B cell (primary cell): ENCODE results near the gene DNAJA3. TPM values are rescaled to one million over a fixed set of nuclear protein-coding genes. Genes with fewer than 3 reads are reported as not detected.

Experiments
- ATAC-seq: fragments of 200-7000 bp; cut with Tn5 transposase; one replicate; pipeline ENCODE4 v1.10.0; 2021; ENCODE audit warnings: low read depth, mild to moderate bottlenecking, moderate number of reproducible peaks, moderate library complexity
- CTCF ChIA-PET: fragments of 350-600 bp; sonication (Branson Sonifier 250); formaldehyde crosslinking; loops from one replicate; lab custom pipeline; 2021; ENCODE audit warnings: antibody characterized with exemption, inconsistent platforms; lab: Charles Lee
- POLR2A ChIA-PET: fragments of 350-600 bp; sonication (Branson Sonifier 250); formaldehyde crosslinking; loops from one replicate; lab custom pipeline; 2021; ENCODE audit warnings: antibody characterized with exemption; lab: Charles Lee
- DNase-seq: peaks from one replicate; pipeline ENCODE4 v3.0.0; 2013
- H2AFZ ChIP-seq: 2 replicates; pipeline ENCODE4 v1.6.1; 2012; ENCODE audit warnings: mild to moderate bottlenecking, low read depth, low read length; ENCODE audit not compliant: insufficient read depth, poor library complexity, severe bottlenecking
- H3K27ac ChIP-seq, 2 donors: 1 replicate in 1 of 2; 2 replicates in 1 of 2; pipeline ENCODE4 v1.5.1; 2012 to 2013; ENCODE audit warnings: low read length in 2 of 2, mild to moderate bottlenecking in 2 of 2, moderate library complexity in 1 of 2
- H3K27me3 ChIP-seq, 4 experiments: fragments of 200-600 bp in 1 of 4; sonication (generic) in 1 of 4; replicated peaks in 1 of 4; 1 replicate in 2 of 4; 2 replicates in 2 of 4; pipeline versions ENCODE4 v1.6.1 to v1.7.0; 2013 to 2016; ENCODE audit warnings: low read length in 3 of 4, mild to moderate bottlenecking in 2 of 4, mixed read lengths in 1 of 4, moderate library complexity in 1 of 4; ENCODE audit not compliant: insufficient read depth in 4 of 4, control insufficient read depth in 3 of 4; ENCODE audit errors: control extremely low read depth in 1 of 4
- H3K36me3 ChIP-seq, 2 experiments: replicated peaks in 1 of 2; 1 replicate in 1 of 2; 2 replicates in 1 of 2; pipeline versions ENCODE4 v1.6.1 to v1.7.1; 2013; ENCODE audit warnings: low read length in 1 of 2; ENCODE audit not compliant: insufficient read depth in 2 of 2, control insufficient read depth in 1 of 2; ENCODE audit errors: control extremely low read depth in 1 of 2, extremely low read depth in 1 of 2
- H3K4me1 ChIP-seq, 2 donors: fragments of 200-600 bp in 1 of 2; sonication (generic) in 1 of 2; 1 replicate in 1 of 2; 2 replicates in 1 of 2; pipeline versions ENCODE4 v1.5.1 to v1.6.1; 2013 to 2017; ENCODE audit warnings: low read length in 2 of 2; ENCODE audit not compliant: control insufficient read depth in 2 of 2, insufficient read depth in 2 of 2
- H3K4me2 ChIP-seq: replicated peaks from 2 replicates; pipeline ENCODE3; 2012; ENCODE audit warnings: mild to moderate bottlenecking, low read depth, low read length; ENCODE audit not compliant: poor library complexity, severe bottlenecking
- H3K4me3 ChIP-seq, 5 experiments: fragments of 200-600 bp in 1 of 5; sonication (generic) in 1 of 5; 1 replicate in 3 of 5; 2 replicates in 2 of 5; pipeline versions ENCODE4 v1.5.1 to v1.7.0; 2011 to 2016; ENCODE audit warnings: low read length in 4 of 5, mild to moderate bottlenecking in 4 of 5, low read depth in 2 of 5, control low read depth in 1 of 5, moderate library complexity in 1 of 5; ENCODE audit not compliant: insufficient read depth in 1 of 5; ENCODE audit errors: control extremely low read depth in 1 of 5, extremely low read depth in 1 of 5
- H3K79me2 ChIP-seq: fragments of 200-600 bp; sonication (generic); one replicate; pipeline ENCODE4 v1.6.0; 2016; ENCODE audit warnings: low read length; ENCODE audit not compliant: control insufficient read depth, insufficient read depth
- H3K9ac ChIP-seq: fragments of 200-600 bp; sonication (generic); 2 replicates; pipeline ENCODE4 v1.6.1; 2017; ENCODE audit warnings: mild to moderate bottlenecking, low read length, moderate library complexity
- H3K9me3 ChIP-seq, 3 donors: one replicate each; pipeline versions ENCODE4 v1.6.1 to v1.7.1; 2013; ENCODE audit warnings: low read length in 2 of 3; ENCODE audit not compliant: control insufficient read depth in 2 of 3, insufficient read depth in 1 of 3; ENCODE audit errors: control extremely low read depth in 1 of 3
- H4K20me1 ChIP-seq: 2 replicates; pipeline ENCODE4 v1.6.0; 2012; ENCODE audit warnings: mild to moderate bottlenecking, low read length; ENCODE audit not compliant: insufficient read depth, control insufficient read depth, poor library complexity, severe bottlenecking
- H3K27ac Mint-ChIP-seq: one replicate; pipeline ENCODE4 v1.8.0; 2021; ENCODE audit warnings: mixed read lengths
- H3K27me3 Mint-ChIP-seq: one replicate; pipeline ENCODE4 v1.8.0; 2021; ENCODE audit warnings: mixed read lengths
- H3K4me1 Mint-ChIP-seq: one replicate; pipeline ENCODE4 v1.8.0; 2021; ENCODE audit warnings: mixed read lengths
- H3K4me3 Mint-ChIP-seq: one replicate; pipeline ENCODE4 v1.8.0; 2021; ENCODE audit warnings: mixed read lengths
- H3K9me3 Mint-ChIP-seq: one replicate; pipeline ENCODE4 v1.8.0; 2022; ENCODE audit warnings: mixed read lengths; ENCODE audit not compliant: insufficient read depth
- EZH2 ChIP-seq: IDR thresholded peaks from 2 replicates; pipeline ENCODE4 v1.6.1; 2012; ENCODE audit warnings: borderline replicate concordance, low read depth, mild to moderate bottlenecking, moderate library complexity, low read length; ENCODE audit not compliant: insufficient read depth, poor library complexity, severe bottlenecking
- WGBS: methylation state at CpG from one replicate; pipeline ENCODE4 v1.1.5; 2013; ENCODE audit warnings: missing lambda C conversion rate; ENCODE audit not compliant: insufficient coverage; 5-methylcytosine and 5-hydroxymethylcytosine counted together
- intact Hi-C: fragments of 100-400 bp; cut with micrococcal nuclease; formaldehyde crosslinking; loops from one replicate; pipeline ENCODE4 v1.10.0; 2022
- polyA plus RNA-seq: library from polyadenylated mRNA; depleted of rRNA; stranded (reverse); fragments of >200 nt; gene quantifications from 2 replicates; pipeline ENCODE4 v1.2.3, GENCODE V29; 2012
- total RNA-seq, 2 donors: library from RNA; stranded (reverse); fragments of 120-200 nt in 1 of 2; gene quantifications; 1 replicate in 1 of 2; 2 replicates in 1 of 2; pipeline versions ENCODE4 v1.2.3 to v1.2.4, GENCODE V29; 2013 to 2022
- TF ChIP-seq, protein P1 (sequence below): fragments of 200-600 bp; IDR thresholded peaks from one replicate; pipeline ENCODE4 v1.8.0; 2022; ENCODE audit warnings: antibody characterized with exemption, mild to moderate bottlenecking

Gene DNAJA3
- total and polyA plus RNA-seq, 2 donors (not counting 1 experiment from before 2014, with no cell fraction given), result 59.3 to 67.7 TPM

DNA sequence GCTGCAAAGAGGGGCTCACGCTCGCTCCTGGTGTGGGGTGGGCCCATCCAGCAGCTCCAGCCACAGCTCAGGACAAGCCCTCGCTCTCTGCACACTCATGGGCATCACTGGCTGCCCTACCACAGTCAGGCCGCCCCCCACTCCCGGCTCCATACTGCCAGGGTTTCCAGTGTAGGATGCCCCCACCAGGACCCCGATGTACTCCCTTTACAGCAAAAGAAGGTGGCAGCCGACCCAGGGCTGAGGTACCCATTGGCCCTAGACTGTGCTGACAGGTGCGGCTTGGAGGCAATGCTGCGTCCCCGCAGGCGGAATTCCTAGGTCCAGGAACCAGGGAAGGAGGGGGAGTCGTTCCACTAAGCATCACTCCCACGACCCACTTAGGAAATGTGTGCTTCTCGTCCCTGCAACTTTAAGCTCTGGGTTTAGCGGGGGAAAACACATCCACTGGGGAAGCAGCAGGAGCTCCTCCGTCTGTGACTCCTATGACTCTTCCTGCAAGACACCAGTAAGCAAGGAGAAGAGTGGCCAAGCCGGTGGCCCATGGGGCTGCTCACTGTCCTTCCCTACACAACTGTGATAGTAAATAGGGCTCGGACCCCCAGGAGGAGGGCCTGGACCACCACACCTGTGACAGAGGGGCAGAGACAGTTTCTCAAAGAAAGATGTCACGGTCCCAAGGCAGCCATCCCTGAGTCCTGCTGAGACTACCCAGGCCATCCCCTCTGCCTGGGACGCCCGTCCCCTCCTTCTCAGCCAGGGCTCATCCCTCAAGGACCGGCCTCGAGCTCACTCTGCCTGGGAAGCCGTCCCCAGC is 22.3 kb upstream of the DNAJA3 start:
- Mint-ChIP-seq H3K27ac (no peak overlapping the region), H3K4me1 (peaks cover 10% of the 10 kb centered on the region)
- POLR2A ChIA-PET, result interaction anchor here (0.5 to 1.9 kb wide), 5 partner anchors 11 to 122 kb away, joined by 3 to 11 read pairs (median 3); no protein-coding TSS in a partner anchor

More for the DNA sequence above, 22.3 kb upstream of the DNAJA3 start:
- H3K4me3 ChIP-seq, result no peak overlapping the region
- H3K9me3 ChIP-seq, result no peaks in the 10 kb centered on the region
- ATAC-seq, result no peak
- H3K27me3 Mint-ChIP-seq, result no peaks in the 10 kb centered on the region
- peaks cover 0 to 6% of the 10 kb centered on the region in 2 donors for H3K4me1 ChIP-seq
- peaks cover 0 to 72% of the 10 kb centered on the region in 2 experiments for H3K36me3 ChIP-seq
- intact Hi-C loops, result loop anchor here (5.0 kb wide), 2 partner anchors 201 to 554 kb away; partner anchors contain the start of gene SEC14L5
- CTCF ChIA-PET, result interaction anchor here (0.6 to 7.6 kb wide), 43 partner anchors 9 to 553 kb away, joined by 3 to 112 read pairs (median 5); partner anchors contain the start of genes CDIP1, CORO7, HMOX2 and MGRN1
- no peak overlapping the region for H3K9ac ChIP-seq
- 92% methylated on average over 20 of the region's 24 CpGs for WGBS
- H3K4me2 ChIP-seq, result no peak overlapping the region
- H3K27me3 ChIP-seq, result no peaks in the 10 kb centered on the region
- DNase-seq, result peak; percentile 33
- H2AFZ ChIP-seq, result no peak overlapping the region
- no peak overlapping the region for H3K4me3 Mint-ChIP-seq
- H4K20me1 ChIP-seq, result peaks cover 76% of the 10 kb centered on the region
- peaks cover 39% of the 10 kb centered on the region for H3K79me2 ChIP-seq
- H3K9me3 Mint-ChIP-seq, result no peaks in the 10 kb centered on the region
- no peak for TF ChIP-seq EZH2
- TF ChIP-seq, protein P1, sequence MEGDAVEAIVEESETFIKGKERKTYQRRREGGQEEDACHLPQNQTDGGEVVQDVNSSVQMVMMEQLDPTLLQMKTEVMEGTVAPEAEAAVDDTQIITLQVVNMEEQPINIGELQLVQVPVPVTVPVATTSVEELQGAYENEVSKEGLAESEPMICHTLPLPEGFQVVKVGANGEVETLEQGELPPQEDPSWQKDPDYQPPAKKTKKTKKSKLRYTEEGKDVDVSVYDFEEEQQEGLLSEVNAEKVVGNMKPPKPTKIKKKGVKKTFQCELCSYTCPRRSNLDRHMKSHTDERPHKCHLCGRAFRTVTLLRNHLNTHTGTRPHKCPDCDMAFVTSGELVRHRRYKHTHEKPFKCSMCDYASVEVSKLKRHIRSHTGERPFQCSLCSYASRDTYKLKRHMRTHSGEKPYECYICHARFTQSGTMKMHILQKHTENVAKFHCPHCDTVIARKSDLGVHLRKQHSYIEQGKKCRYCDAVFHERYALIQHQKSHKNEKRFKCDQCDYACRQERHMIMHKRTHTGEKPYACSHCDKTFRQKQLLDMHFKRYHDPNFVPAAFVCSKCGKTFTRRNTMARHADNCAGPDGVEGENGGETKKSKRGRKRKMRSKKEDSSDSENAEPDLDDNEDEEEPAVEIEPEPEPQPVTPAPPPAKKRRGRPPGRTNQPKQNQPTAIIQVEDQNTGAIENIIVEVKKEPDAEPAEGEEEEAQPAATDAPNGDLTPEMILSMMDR, result no peak
- no peak overlapping the region for H3K27ac ChIP-seq
